Epithelial cell of proximal tubule (primary cell): ENCODE results near the gene FLYWCH2. TPM values are rescaled to one million over a fixed set of nuclear protein-coding genes. Genes with fewer than 3 reads are reported as not detected.
A peak's percentile ranks its signal among the peaks of the same experiment; 100 is the strongest.

ENCODE experiments used
- DNase-seq: peaks from one replicate; pipeline ENCODE4 v3.0.0-alpha.2; 2011; ENCODE audit warnings: low read depth
- H3K4me3 ChIP-seq: 2 replicates; pipeline ENCODE4 v1.5.1; 2011; ENCODE audit warnings: low read depth, mild to moderate bottlenecking, low read length
- total RNA-seq: library from RNA; depleted of rRNA; stranded (reverse); fragments of >200 nt; gene quantifications from 2 replicates; pipeline ENCODE4 v1.2.3, GENCODE V29; 2015
- TF ChIP-seq, protein P1 (sequence below): conservative IDR thresholded peaks from 2 replicates; pipeline ENCODE4 v1.5.1; 2012; ENCODE audit warnings: low read depth, mild to moderate bottlenecking, low read length

Gene FLYWCH2
- total RNA-seq, 1 donor from 2014 or later = 49.6 TPM

DNA sequence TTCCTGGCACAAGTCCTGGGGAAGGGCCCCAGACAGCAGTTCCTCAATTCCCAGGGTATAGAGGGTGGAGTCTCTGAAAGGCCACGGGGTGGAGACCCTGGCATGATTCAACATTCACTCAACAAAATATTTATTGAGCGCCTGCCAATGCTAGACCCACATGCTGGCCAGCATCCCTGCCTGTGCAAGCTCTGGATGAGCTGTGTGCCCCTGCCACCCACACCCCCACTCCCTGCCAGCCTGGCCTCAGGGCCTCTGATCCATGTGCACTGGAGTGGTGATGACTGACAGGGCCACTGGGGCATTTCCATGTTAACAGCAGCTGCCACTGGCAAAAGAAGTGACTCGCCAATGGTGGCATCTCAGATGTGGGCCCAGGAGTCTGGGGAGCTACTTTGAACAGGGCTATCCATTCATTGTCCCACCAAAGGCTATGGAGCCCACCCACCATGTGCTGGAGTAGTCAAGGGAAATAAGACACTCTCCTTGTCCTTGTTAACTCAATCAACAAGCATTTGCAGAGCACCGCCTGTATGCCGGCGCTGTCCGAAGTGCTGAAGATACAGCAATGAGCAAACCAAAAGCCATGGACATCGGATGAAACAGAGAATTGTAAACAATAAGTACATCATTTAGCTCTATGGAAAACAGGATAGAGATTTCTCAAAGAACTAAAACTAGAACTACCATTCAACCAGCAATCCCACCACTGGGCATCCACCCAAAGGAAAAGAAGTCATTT, 22.0 kb upstream of the FLYWCH2 start:
- no peak overlapping the region for H3K4me3 ChIP-seq
- TF ChIP-seq, protein P1, sequence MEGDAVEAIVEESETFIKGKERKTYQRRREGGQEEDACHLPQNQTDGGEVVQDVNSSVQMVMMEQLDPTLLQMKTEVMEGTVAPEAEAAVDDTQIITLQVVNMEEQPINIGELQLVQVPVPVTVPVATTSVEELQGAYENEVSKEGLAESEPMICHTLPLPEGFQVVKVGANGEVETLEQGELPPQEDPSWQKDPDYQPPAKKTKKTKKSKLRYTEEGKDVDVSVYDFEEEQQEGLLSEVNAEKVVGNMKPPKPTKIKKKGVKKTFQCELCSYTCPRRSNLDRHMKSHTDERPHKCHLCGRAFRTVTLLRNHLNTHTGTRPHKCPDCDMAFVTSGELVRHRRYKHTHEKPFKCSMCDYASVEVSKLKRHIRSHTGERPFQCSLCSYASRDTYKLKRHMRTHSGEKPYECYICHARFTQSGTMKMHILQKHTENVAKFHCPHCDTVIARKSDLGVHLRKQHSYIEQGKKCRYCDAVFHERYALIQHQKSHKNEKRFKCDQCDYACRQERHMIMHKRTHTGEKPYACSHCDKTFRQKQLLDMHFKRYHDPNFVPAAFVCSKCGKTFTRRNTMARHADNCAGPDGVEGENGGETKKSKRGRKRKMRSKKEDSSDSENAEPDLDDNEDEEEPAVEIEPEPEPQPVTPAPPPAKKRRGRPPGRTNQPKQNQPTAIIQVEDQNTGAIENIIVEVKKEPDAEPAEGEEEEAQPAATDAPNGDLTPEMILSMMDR = no peak
- DNase-seq = no peak

DNA sequence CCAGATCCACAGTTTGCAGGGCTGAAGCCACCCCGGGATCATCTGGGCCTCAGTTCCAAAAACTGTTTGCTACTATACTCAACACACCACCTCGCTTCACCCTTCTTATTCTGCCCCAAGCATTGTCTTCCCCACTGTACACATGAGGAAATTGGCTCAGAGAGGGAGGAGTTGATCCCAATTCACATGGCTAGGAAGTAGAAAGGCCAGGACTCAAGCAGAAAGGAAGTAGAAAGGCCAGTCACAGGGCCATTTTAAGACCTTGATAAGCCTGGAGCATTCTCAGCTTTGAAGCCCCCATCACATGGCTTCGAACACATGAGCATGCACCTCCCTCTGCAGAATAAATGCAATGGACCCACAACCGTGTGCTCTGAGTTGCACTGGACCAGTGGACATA, 17.4 kb upstream of the FLYWCH2 start:
- TF ChIP-seq, protein P1 = no peak
- no peak for DNase-seq
- H3K4me3 ChIP-seq = no peak overlapping the region

DNA sequence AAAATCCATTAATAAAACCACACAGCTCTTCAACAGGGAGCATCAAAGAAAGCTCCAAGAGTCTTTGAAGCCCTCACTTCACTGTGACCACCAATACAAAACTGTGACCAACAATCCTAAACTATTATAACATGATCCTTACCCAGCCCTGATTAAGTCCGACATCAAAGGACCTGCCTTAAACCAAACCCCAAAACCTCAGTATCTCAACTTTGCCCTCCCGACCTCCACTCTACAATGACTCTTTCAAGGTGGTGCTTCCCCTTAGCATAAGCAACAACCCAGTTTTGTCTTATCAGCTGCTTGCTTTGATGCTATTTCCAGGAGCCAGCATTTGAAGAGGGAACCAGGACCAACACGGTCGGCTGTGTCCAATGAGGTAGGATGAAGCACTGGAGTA, 16.6 kb upstream of the FLYWCH2 start:
- TF ChIP-seq, protein P1 = no peak
- no peak for DNase-seq

DNA sequence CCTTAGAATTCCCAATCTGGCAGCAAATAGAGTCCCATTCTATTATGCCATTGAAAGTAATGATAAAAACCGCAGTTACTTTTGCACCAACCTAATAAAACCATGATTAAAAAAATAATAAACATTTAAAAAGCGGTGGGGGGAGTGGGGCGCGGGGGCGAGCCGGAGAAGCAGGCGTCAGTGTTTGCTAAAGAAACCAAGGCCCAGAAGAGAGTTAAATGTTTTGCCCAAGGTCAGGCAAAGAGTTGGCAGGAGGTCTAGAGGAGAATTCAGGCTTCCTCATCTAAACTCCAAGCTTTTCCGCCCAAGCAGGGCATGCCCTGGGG, 15.4 kb upstream of the FLYWCH2 start:
- peak overlapping the region; percentile 68 for H3K4me3 ChIP-seq
- TF ChIP-seq, protein P1 = no peak
- DNase-seq = no peak

More for the DNA sequence above, 16.6 kb upstream of the FLYWCH2 start:
- no peak overlapping the region for H3K4me3 ChIP-seq

DNA sequence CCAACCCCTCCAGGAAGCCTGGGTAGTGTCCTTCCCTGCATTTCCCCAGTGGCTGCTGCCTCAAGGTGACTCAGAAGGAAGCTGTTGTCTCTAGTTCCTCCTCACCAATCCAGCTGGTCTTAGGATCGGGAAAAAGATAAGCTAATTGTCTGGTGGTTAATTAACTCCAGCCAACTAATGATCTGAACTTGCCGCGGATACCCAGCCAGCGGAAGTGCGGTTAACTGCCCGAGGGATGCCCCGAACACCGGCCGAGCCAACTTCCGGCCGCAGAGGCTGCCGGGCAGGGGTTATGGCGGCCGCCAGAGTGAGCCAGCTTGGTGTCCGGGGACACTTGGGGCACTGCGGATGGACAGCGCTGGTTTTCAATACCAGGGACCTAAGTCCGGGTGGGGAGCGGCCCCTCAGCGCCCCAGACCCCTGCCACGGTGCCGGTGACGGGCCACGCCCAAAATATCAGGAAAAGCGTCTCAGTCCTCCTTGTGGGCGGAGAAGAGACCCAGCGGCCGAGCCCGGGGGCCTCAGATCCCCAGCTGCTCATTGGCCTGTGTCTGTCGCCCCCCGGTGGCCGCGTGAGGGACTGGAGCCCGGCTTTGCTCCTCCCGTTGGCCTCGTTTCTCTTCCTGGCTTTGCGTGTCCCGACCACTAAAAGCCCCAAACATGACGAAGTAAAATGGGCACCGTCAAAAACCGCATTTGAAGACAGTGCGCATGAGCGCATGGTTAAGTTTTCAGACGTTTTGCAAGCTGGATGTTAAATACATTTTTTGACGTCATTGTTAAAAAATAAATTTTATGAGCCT, 14.8 kb upstream of the FLYWCH2 start:
- TF ChIP-seq, protein P1 = peak; percentile 92
- no peak for DNase-seq
- peak overlapping the region; percentile 68 for H3K4me3 ChIP-seq

DNA sequence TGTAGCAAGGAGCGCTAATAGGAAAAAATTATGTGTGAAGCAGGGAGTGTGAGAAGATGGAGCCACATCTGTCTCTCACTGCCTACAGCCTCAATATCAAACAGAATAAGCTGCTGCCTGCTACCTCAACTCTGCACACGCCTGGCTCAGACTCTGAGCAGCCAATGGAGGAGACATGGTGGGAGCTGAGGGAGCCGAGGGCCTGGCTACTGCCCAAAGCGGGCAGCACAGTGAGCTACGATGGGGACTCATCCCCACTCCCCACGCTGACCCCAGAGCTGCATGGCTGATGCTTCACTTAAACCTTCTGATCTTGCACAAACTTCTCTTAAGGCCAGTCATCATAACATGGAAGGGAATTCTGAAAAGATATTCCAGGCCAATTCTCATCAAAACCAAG, 11.1 kb upstream of the FLYWCH2 start:
- no peak overlapping the region for H3K4me3 ChIP-seq
- DNase-seq = no peak
- TF ChIP-seq, protein P1 = no peak
